ENCODE measurements around the gene CALHM4.

GRCh38 chr6:116536216-116536621 lies 17.3 kb upstream of the CALHM4 start:
- TF ChIP-seq CTCF (conservative IDR thresholded peaks at IDR 0.05; ENCODE audit: low read depth, low read length), result peak; percentile 86
- TF ChIP-seq EZH2 (IDR thresholded peaks at IDR 0.05; ENCODE audit: borderline replicate concordance, low read depth, low read length, poor library complexity, severe bottlenecking), result no peak
